ENCODE data around the gene AMMECR1. TPM values are rescaled to one million over a fixed set of nuclear protein-coding genes. Genes with fewer than 3 reads are reported as not detected.

AMMECR1 gene
- total and polyA plus RNA-seq, 2 of the 13 experiments (the other 11 are each of a cell fraction or from before 2014, with no cell fraction given): 3.1 to 7.5 TPM

DNA sequence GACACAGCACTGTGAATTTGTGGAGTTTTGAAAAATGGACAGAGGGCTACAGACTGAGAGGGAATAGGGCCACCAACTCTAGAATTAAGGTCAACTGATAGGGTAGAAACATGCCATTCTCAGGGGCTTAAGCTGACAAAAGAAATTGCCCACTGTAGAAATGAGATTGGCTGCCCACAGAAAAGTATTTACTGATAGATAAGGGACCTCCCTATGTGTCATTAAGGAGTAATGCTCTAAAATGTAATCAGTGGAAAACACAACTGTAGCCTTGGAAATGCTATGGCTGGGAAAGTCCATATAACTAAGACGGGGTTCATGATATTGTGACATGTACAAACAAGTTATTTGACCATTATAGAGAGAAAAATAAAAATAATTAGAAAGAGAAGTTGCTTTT, 45.4 kb upstream of the AMMECR1 start (continued):
- TF ChIP-seq ZNF280D (CRISPR knock-in tag; IDR thresholded peaks at IDR 0.05) (no peak), THRA (CRISPR knock-in tag; IDR thresholded peaks at IDR 0.05; ENCODE audit: borderline replicate concordance) (no peak), NFYC (CRISPR knock-in tag; IDR thresholded peaks at IDR 0.05) (no peak), MAFF (IDR thresholded peaks at IDR 0.05; ENCODE audit: low read depth, low read length) (no peak), MAZ (IDR thresholded peaks at IDR 0.05; ENCODE audit: borderline replicate concordance, low read depth, low read length) (no peak), MAZ (CRISPR knock-in tag; IDR thresholded peaks at IDR 0.05; ENCODE audit: low read depth) (no peak), SNAI1 (CRISPR knock-in tag; IDR thresholded peaks at IDR 0.05; ENCODE audit: borderline replicate concordance) (no peak), FOXK1 (CRISPR knock-in tag; IDR thresholded peaks at IDR 0.05; ENCODE audit: borderline replicate concordance, low read depth) (no peak)

DNA sequence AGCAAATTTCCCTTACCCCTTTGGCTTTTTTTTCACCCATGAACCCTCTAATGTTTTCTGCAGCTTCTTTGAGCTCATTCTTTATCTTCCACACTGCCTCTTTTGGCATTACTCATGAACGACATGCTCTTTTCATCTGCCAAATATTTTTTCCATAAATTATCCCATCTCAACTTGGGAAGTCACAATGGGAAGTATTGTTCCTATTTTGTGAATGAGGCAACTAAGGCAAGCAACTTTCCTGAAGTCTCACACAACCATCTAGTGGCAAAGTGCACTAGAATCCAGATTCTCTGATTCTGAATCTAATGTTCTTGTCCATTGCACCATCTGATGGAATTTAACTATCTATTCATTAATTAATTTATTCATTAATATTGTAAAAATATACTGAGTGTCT, 41.4 kb upstream of the AMMECR1 start:
- Histone ChIP-seq H2AFZ (ENCODE audit: low read length) (no peak overlapping the region), H3K4me1 (ENCODE audit: insufficient read depth, low read length) (no peaks in the 10 kb centered on the region), H3K27ac (ENCODE audit: extremely low read length, insufficient read depth, low read length) (no peak overlapping the region), H3K9me3 (ENCODE audit: low read length) (no peaks in the 10 kb centered on the region), H3K4me2 (ENCODE audit: low read depth, low read length) (no peak overlapping the region), H3K27me3 (ENCODE audit: control insufficient read depth in 1 of 2, insufficient read depth in 2 of 2, low read length in 2 of 2) (no peaks in the 10 kb centered on the region), H3K79me2 (ENCODE audit: insufficient read depth, low read length) (no peaks in the 10 kb centered on the region), H3K4me3 (replicated peaks in 1 of 3; ENCODE audit: insufficient read depth in 1 of 3, low read depth in 2 of 3, low read length in 3 of 3) (no peak overlapping the region), H4K20me1 (ENCODE audit: insufficient read depth, low read length) (no peaks in the 10 kb centered on the region), H3K9ac (ENCODE audit: insufficient read depth, low read depth, low read length) (no peak overlapping the region), H3K36me3 (replicated peaks in 1 of 2; ENCODE audit: control insufficient read depth in 1 of 2, insufficient read depth in 2 of 2, low read length in 2 of 2) (no peaks in the 10 kb centered on the region)
- no peak for ATAC-seq
- no peak for DNase-seq (ENCODE audit: low spot score)
- ChIA-PET CTCF (ENCODE audit: low intra/inter-chr PET ratio, low total read pairs) (no interaction called here), POLR2A (no interaction called here)
- no peak for FAIRE-seq
- in situ Hi-C loops (cut with HindIII; ENCODE audit: extremely low pct_ligation_motif_present, low pct_unique_long_range_greater_than_20kb) (no loop called here), intact Hi-C loops (cut with micrococcal nuclease; ENCODE audit: unreplicated experiment) (no loop called here)
- BruUV-seq (replicated peaks): no TSS peak
- WGBS (ENCODE audit: low lambda C conversion rate): 0% methylated on average over 1 of the region's 1 CpG
- no peak for TF ChIP-seq ZBTB40 (IDR thresholded peaks at IDR 0.05)
- no peak for TF ChIP-seq ZBTB40 (CRISPR knock-in tag; IDR thresholded peaks at IDR 0.05)

Data from HepG2 (cell line).